HG02571 (cell line): ENCODE measurements around the gene TMEM87B.
A peak's percentile ranks its signal among the peaks of the same experiment; 100 is the strongest.

ENCODE experiments used
- ATAC-seq: cut with Tn5 transposase; IDR thresholded peaks from one replicate; pipeline ENCODE4 v1.9.1; 2021; ENCODE audit warnings: mild to moderate bottlenecking, moderate library complexity; ENCODE audit not compliant: unreplicated experiment

TMEM87B gene

GRCh38 chr2:112054847-112055729 lies at the start of gene TMEM87B:
TSS of gene TMEM87B (plus strand) at chr2:112055269. CDS start at chr2:112055592, 323 bp downstream.
- ATAC-seq: peak; percentile 52

- no peak for ATAC-seq
Observed at GRCh38 chr2:112005406-112006075, 49.5 kb upstream of the TMEM87B start.

GRCh38 chr2:112006076-112006410 lies 49.0 kb upstream of the TMEM87B start:
- ATAC-seq: no peak

GRCh38 chr2:112007493-112007892 lies 47.6 kb upstream of the TMEM87B start:
- no peak for ATAC-seq

- no peak for ATAC-seq
Observed at GRCh38 chr2:112008910-112009485, 46.1 kb upstream of the TMEM87B start.

- no peak for ATAC-seq
Observed at GRCh38 chr2:112010751-112011150, 44.3 kb upstream of the TMEM87B start.

GRCh38 chr2:112012556-112012955 lies 42.5 kb upstream of the TMEM87B start:
- ATAC-seq: no peak

GRCh38 chr2:112018846-112019245 lies 36.2 kb upstream of the TMEM87B start:
- no peak for ATAC-seq

GRCh38 chr2:112019569-112019982 lies 35.5 kb upstream of the TMEM87B start:
- no peak for ATAC-seq

- no peak for ATAC-seq
Observed at GRCh38 chr2:112020561-112020960, 34.5 kb upstream of the TMEM87B start.

- ATAC-seq: no peak
Observed at GRCh38 chr2:112021290-112021689, 33.8 kb upstream of the TMEM87B start.

GRCh38 chr2:112021781-112022231 lies 33.3 kb upstream of the TMEM87B start:
- ATAC-seq: no peak

GRCh38 chr2:112023707-112024106 lies 31.4 kb upstream of the TMEM87B start:
- ATAC-seq: no peak

GRCh38 chr2:112024231-112024630 lies 30.8 kb upstream of the TMEM87B start:
- no peak for ATAC-seq

GRCh38 chr2:112024896-112025491 lies 30.1 kb upstream of the TMEM87B start:
- no peak for ATAC-seq

GRCh38 chr2:112026509-112026908 lies 28.6 kb upstream of the TMEM87B start:
- ATAC-seq: no peak

GRCh38 chr2:112027767-112028166 lies 27.3 kb upstream of the TMEM87B start:
- no peak for ATAC-seq

- ATAC-seq: no peak
Observed at GRCh38 chr2:112029164-112029563, 25.9 kb upstream of the TMEM87B start.

- ATAC-seq: no peak
Observed at GRCh38 chr2:112031473-112032223, 23.4 kb upstream of the TMEM87B start.

GRCh38 chr2:112032224-112032586 lies 22.9 kb upstream of the TMEM87B start:
- ATAC-seq: no peak
